Heart right ventricle (tissue), 16 donors: ENCODE data around the gene RPL27A. TPM values are rescaled to one million over a fixed set of nuclear protein-coding genes. Genes with fewer than 3 reads are reported as not detected.

ENCODE experiments used
- ATAC-seq, 8 donors: fragments of 200-7000 bp; cut with Tn5 transposase; one replicate each; pipeline ENCODE4 v1.9.1; 2020; ENCODE audit warnings: mild to moderate bottlenecking in 8 of 8, moderate library complexity in 8 of 8, moderate number of reproducible peaks in 1 of 8
- DNase-seq, 2 donors: peaks; one replicate each; pipeline ENCODE4 v3.0.0-alpha.2; 2020
- H3K27ac ChIP-seq, 10 donors: fragments of 200-600 bp; sonication (generic) in 2 of 10; one replicate each; pipeline versions ENCODE4 v1.5.0 to v1.8.0; 2020 to 2022; ENCODE audit warnings: mild to moderate bottlenecking in 3 of 10
- H3K27me3 ChIP-seq, 7 donors: fragments of 200-600 bp; one replicate each; pipeline ENCODE4 v1.8.0; 2021 to 2022; ENCODE audit warnings: mild to moderate bottlenecking in 2 of 7
- H3K36me3 ChIP-seq, 9 donors: fragments of 200-600 bp; sonication (generic) in 1 of 9; one replicate each; pipeline versions ENCODE4 v1.5.0 to v1.8.0; 2020 to 2022; ENCODE audit warnings: mild to moderate bottlenecking in 2 of 9
- H3K4me1 ChIP-seq, 9 donors: fragments of 200-600 bp; sonication (generic) in 1 of 9; one replicate each; pipeline versions ENCODE4 v1.5.0 to v1.8.0; 2020 to 2022; ENCODE audit warnings: mild to moderate bottlenecking in 4 of 9
- H3K4me3 ChIP-seq, 10 donors: fragments of 200-600 bp; sonication (generic) in 2 of 10; one replicate each; pipeline versions ENCODE4 v1.5.0 to v1.8.0; 2020 to 2022; ENCODE audit warnings: mild to moderate bottlenecking in 7 of 10, moderate library complexity in 2 of 10
- H3K9me3 ChIP-seq, 11 donors: fragments of 200-600 bp in 10 of 11; sonication (generic) in 2 of 11; one replicate each; pipeline versions ENCODE4 v1.5.0 to v1.8.0; 2013 to 2022; ENCODE audit warnings: mild to moderate bottlenecking in 2 of 11, control low read depth in 1 of 11, moderate library complexity in 1 of 11
- CTCF ChIP-seq, 9 donors: fragments of 200-600 bp; sonication (generic) in 2 of 9; IDR thresholded peaks; one replicate each; pipeline versions ENCODE4 v1.5.0 to v1.8.0; 2021 to 2022; ENCODE audit warnings: antibody characterized with exemption in 9 of 9, mild to moderate bottlenecking in 5 of 9, moderate library complexity in 1 of 9
- WGBS, 2 donors: extraction: QIAGEN DNeasy Blood & Tissue Kit; methylation state at CpG; one replicate each; pipeline ENCODE4 v1.1.7; 2013; ENCODE audit warnings: inconsistent platforms in 1 of 2; 5-methylcytosine and 5-hydroxymethylcytosine counted together
- intact Hi-C, 10 donors: fragments of 100-400 bp; cut with DNase I; formaldehyde crosslinking; loops; one replicate each; pipeline versions ENCODE4 v1.11.1 to v1.14.2; 2022
- long read RNA-seq, 3 donors: library from polyadenylated mRNA; unstranded; transcript quantifications; one replicate each; pipeline ENCODE4 v2.0.0, GENCODE V29; 2020 to 2021
- polyA plus RNA-seq, 2 donors: library from polyadenylated mRNA; stranded (reverse); fragments of 200-250 nt; gene quantifications; one replicate each; pipeline ENCODE4 v1.2.3, GENCODE V29; 2013
- total RNA-seq, 10 donors: library from RNA; stranded (reverse); fragmentation: NEBNext Ultra II Directional in 3 of 10; extraction: Animal tissue kit (Norgen Biotek cat#: 25700) in 3 of 10; gene quantifications; one replicate each; pipeline versions ENCODE4 v1.2.1 to v1.2.4, GENCODE V29; 2021 to 2023
- donor health status: Arrhythmogenic right ventricular cardiomyopathy.
- donor health status: ischemic (EF 13 %, LVEDD 7.1; RV severe dilation, severe dysfunction).
- donor health status: healthy with polysubstance abuse.
- donor health status: DM: no; HTN: yes; CAD: no.
- donor health status: DM: no; HTN: no; CAD: no.
- donor health status: ischemic (EF 25% LVEDD 6.9; RV normal size, moderate dysfunction).
- donor health status: ischemic (EF 25% LVEDD 5.7; RV mildly dilated, moderate dysfunction).
- donor health status: healthy.
- donor health status: DM: yes; HTN: yes; CAD: no.
- donor health status: Ischemic cardiomyopathy.
- donor health status: ischemic (EF 35%, LVEDD 5.7; RV mildly dilated, moderate dysfunction).
- donor health status: nonischemic (EF 11% LVEDD 7.7; RV severe dilation, severe dysfunction).
- donor health status: DM: yes; HTN: yes; CAD: no.
- donor health status: PGD.
- donor health status: ischemic (EF 29% LVEDD 5.4; RV normal size, mild dysfunction).
- donor health status: nonischemic (EF 23%, LVEDD 6.1; RV moderate dilation, normal function).

RPL27A gene
- total RNA-seq (100 to 1,000 TPM; 317 to 560 (median 381) TPM), polyA plus RNA-seq (1,000 to 10,000 TPM; 1,911 to 2,131 TPM)
- long read RNA-seq, donor 1, full-length matches to known transcripts = 125 of 128 reads
- long read RNA-seq, donor 1, partial matches to known transcripts = 2 of 128 reads
- long read RNA-seq, donor 1, other reads (novel, unspliced or antisense) = 1 of 128 reads
- long read RNA-seq, donor 2, full-length matches to known transcripts = 154 of 161 reads
- long read RNA-seq, donor 2, partial matches to known transcripts = 6 of 161 reads
- long read RNA-seq, donor 2, other reads (novel, unspliced or antisense) = 1 of 161 reads
- long read RNA-seq, donor 3, full-length matches to known transcripts = 28 of 32 reads
- long read RNA-seq, donor 3, partial matches to known transcripts = 2 of 32 reads
- long read RNA-seq, donor 3, other reads (novel, unspliced or antisense) = 2 of 32 reads

- WGBS, 2 donors = 0 to 1% methylated on average over 66 to 67 of the region's 67 CpGs
- peaks cover 0 to 60% (median 26%) of the 10 kb centered on the region in 9 donors for H3K36me3 ChIP-seq
- peak; percentile 97 to 100 (median 99) for ATAC-seq
These were observed at the start of gene RPL27A, which contains the start of gene TRIM66 for GRCh38 chr11:8682303-8683114. Gene RPL27A (plus strand): TSS chr11:8682792. CDS start chr11:8682814, 22 bp downstream. Gene TRIM66 (minus strand): TSS chr11:8682665. CDS start chr11:8672274, 10,391 bp downstream.

GRCh38 chr11:8634498-8634897 is 48.1 kb upstream of the RPL27A start:
- ATAC-seq (no peak), DNase-seq (no peak)
- WGBS, 2 donors = 95 to 99% methylated on average over 6 of the region's 6 CpGs
- intact Hi-C loops = no loop called here
- Histone ChIP-seq H3K27me3 (no peaks in the 10 kb centered on the region), H3K27ac (no peak overlapping the region), H3K36me3 (peaks cover 0 to 61% (median 0%) of the 10 kb centered on the region in 9 donors), H3K4me3 (no peak overlapping the region), H3K9me3 (peaks cover 0 to 14% (median 0%) of the 10 kb centered on the region in 11 donors), H3K4me1 (no peaks in the 10 kb centered on the region)
- no peak for TF ChIP-seq CTCF (IDR thresholded peaks at IDR 0.05)

More at GRCh38 chr11:8682303-8683114, at the start of gene RPL27A, which contains the start of gene TRIM66:
- peak in 4 of 9 donors; percentile 7 to 39 (median 20) for TF ChIP-seq CTCF (IDR thresholded peaks at IDR 0.05)
- Histone ChIP-seq H3K27ac (peak within 1 kb of the TSS; percentile 81 to 97 (median 96)), H3K9me3 (no peaks in the 10 kb centered on the region), H3K27me3 (no peaks in the 10 kb centered on the region), H3K4me3 (peak within 1 kb of the TSS; percentile 69 to 99 (median 90)), H3K4me1 (peaks cover 6 to 40% (median 30%) of the 10 kb centered on the region in 9 donors)
- intact Hi-C loops = loop anchor here in 7 of 10 donors (2.0 to 10.0 kb wide), 8 partner anchors 108 to 282 kb away; partner anchors contain the start of genes TMEM9B (in 4 of the 7) and AKIP1 (in 2 of the 7)
- DNase-seq = peak; percentile 99

- Histone ChIP-seq H3K9me3 (peaks cover 0 to 14% (median 0%) of the 10 kb centered on the region in 11 donors), H3K27me3 (no peaks in the 10 kb centered on the region), H3K4me3 (no peak overlapping the region), H3K27ac (no peak overlapping the region), H3K4me1 (no peaks in the 10 kb centered on the region), H3K36me3 (peaks cover 0 to 76% (median 0%) of the 10 kb centered on the region in 9 donors)
- intact Hi-C loops = no loop called here
- 97 to 98% methylated on average over 2 of the region's 2 CpGs for WGBS, 2 donors
- DNase-seq (no peak), ATAC-seq (no peak)
- no peak for TF ChIP-seq CTCF (IDR thresholded peaks at IDR 0.05)
These were observed 46.5 kb upstream of the RPL27A start for GRCh38 chr11:8636127-8636526.

GRCh38 chr11:8638300-8638699 is 44.3 kb upstream of the RPL27A start:
- Histone ChIP-seq H3K4me1 (no peaks in the 10 kb centered on the region), H3K27ac (no peak overlapping the region), H3K27me3 (no peaks in the 10 kb centered on the region), H3K4me3 (no peak overlapping the region), H3K36me3 (peaks cover 0 to 97% (median 0%) of the 10 kb centered on the region in 9 donors), H3K9me3 (peaks cover 0 to 14% (median 0%) of the 10 kb centered on the region in 11 donors)
- DNase-seq (no peak), ATAC-seq (no peak)
- 91 to 94% methylated on average over 5 of the region's 5 CpGs for WGBS, 2 donors
- intact Hi-C loops = no loop called here
- TF ChIP-seq CTCF (IDR thresholded peaks at IDR 0.05) = no peak
